ENCODE results near the gene NPTX1.

NPTX1 gene

DNA sequence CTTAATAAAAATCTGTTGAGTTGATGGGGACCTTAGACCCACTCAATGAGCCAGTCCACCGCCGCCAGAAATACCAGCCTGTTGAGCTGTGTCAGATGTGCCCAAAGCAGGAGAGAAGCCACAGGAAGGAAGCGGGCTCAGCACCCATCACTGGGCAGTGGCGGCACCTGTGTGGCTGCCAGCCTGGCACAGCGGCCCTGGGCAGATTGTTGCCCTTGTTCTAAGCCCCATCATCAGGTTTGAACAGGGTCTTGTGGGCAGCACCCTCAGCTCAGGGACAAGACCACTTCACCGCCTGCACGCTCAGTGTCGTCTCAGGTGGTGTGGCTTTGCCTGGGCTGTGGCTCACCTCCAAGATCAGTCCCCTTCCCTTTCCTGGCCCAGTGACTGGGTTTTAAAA lies 52.1 kb downstream of the NPTX1 start:
- H3K9me3 ChIP-seq = no peaks in the 10 kb centered on the region
- peaks cover 9% of the 10 kb centered on the region; the same call in 1 of the 2 replicates for H3K27me3 ChIP-seq
- no peak for DNase-seq
- no peaks in the 10 kb centered on the region for H3K4me1 ChIP-seq
- H3K36me3 ChIP-seq = no peaks in the 10 kb centered on the region
- no peak overlapping the region for H3K4me3 ChIP-seq (ENCODE audit: low read depth, low read length)
- TF ChIP-seq, protein P1, sequence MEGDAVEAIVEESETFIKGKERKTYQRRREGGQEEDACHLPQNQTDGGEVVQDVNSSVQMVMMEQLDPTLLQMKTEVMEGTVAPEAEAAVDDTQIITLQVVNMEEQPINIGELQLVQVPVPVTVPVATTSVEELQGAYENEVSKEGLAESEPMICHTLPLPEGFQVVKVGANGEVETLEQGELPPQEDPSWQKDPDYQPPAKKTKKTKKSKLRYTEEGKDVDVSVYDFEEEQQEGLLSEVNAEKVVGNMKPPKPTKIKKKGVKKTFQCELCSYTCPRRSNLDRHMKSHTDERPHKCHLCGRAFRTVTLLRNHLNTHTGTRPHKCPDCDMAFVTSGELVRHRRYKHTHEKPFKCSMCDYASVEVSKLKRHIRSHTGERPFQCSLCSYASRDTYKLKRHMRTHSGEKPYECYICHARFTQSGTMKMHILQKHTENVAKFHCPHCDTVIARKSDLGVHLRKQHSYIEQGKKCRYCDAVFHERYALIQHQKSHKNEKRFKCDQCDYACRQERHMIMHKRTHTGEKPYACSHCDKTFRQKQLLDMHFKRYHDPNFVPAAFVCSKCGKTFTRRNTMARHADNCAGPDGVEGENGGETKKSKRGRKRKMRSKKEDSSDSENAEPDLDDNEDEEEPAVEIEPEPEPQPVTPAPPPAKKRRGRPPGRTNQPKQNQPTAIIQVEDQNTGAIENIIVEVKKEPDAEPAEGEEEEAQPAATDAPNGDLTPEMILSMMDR (IDR thresholded peaks at IDR 0.05; ENCODE audit: low read depth, low read length) = no peak

GRCh38 chr17:80423536-80424225 lies 52.7 kb downstream of the NPTX1 start:
- no peaks in the 10 kb centered on the region for H3K9me3 ChIP-seq

GRCh38 chr17:80422981-80423380 lies 53.4 kb downstream of the NPTX1 start:
- no peaks in the 10 kb centered on the region for H3K36me3 ChIP-seq
- DNase-seq = no peak
- peaks cover 9% of the 10 kb centered on the region; the same call in 1 of the 2 replicates for H3K27me3 ChIP-seq
- no peaks in the 10 kb centered on the region for H3K9me3 ChIP-seq
- H3K4me3 ChIP-seq (ENCODE audit: low read depth, low read length) = no peak overlapping the region
- TF ChIP-seq, protein P1 (IDR thresholded peaks at IDR 0.05; ENCODE audit: low read depth, low read length) = no peak
- H3K4me1 ChIP-seq = no peaks in the 10 kb centered on the region

More at GRCh38 chr17:80423536-80424225, 52.7 kb downstream of the NPTX1 start:
- peaks cover 9% of the 10 kb centered on the region; the same call in 1 of the 2 replicates for H3K27me3 ChIP-seq
- H3K36me3 ChIP-seq = no peaks in the 10 kb centered on the region
- H3K4me1 ChIP-seq = no peaks in the 10 kb centered on the region
- no peak overlapping the region for H3K4me3 ChIP-seq (ENCODE audit: low read depth, low read length)
- DNase-seq = no peak
- TF ChIP-seq, protein P1 (IDR thresholded peaks at IDR 0.05; ENCODE audit: low read depth, low read length) = no peak

GRCh38 chr17:80422276-80422675 lies 54.1 kb downstream of the NPTX1 start:
- DNase-seq = no peak
- no peaks in the 10 kb centered on the region; the same call in 1 of the 2 replicates for H3K36me3 ChIP-seq
- TF ChIP-seq, protein P1 (IDR thresholded peaks at IDR 0.05; ENCODE audit: low read depth, low read length) = no peak
- peaks cover 9% of the 10 kb centered on the region; the same call in 1 of the 2 replicates for H3K27me3 ChIP-seq
- H3K4me3 ChIP-seq (ENCODE audit: low read depth, low read length) = no peak overlapping the region
- H3K4me1 ChIP-seq = no peaks in the 10 kb centered on the region
- H3K9me3 ChIP-seq = no peaks in the 10 kb centered on the region

- Histone ChIP-seq H3K9me3 (no peaks in the 10 kb centered on the region), H3K4me1 (no peaks in the 10 kb centered on the region), H3K4me3 (ENCODE audit: low read depth, low read length) (no peak overlapping the region), H3K27me3 (peaks cover 9% of the 10 kb centered on the region; the same call in 1 of the 2 replicates), H3K36me3 (no peaks in the 10 kb centered on the region; the same call in 1 of the 2 replicates)
- TF ChIP-seq, protein P1 (IDR thresholded peaks at IDR 0.05; ENCODE audit: low read depth, low read length) = no peak
- no peak for DNase-seq
Measured at GRCh38 chr17:80421381-80422090, 54.9 kb downstream of the NPTX1 start.

DNA sequence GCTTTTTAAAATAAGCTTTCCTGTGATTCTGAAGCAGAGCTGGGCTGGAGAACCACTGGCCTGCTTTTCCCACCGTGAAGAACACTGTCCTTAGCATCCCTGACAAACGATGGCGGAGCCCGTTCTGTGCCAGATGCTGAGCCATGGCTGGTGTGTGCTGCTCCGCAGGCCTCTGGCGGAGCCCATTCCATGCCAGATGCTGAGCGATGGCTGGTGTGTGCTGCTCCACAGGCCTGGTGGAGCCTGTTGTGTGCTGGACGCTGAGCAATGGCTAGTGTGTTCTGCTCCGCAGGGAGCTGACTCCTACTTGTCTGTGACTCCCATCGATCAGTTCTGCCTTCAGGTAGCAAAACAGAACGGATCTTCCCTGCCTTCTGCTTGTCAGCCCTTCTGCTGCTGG lies 57.2 kb downstream of the NPTX1 start:
- TF ChIP-seq, protein P1 (IDR thresholded peaks at IDR 0.05; ENCODE audit: low read depth, low read length) = no peak
- H3K4me1 ChIP-seq = no peaks in the 10 kb centered on the region
- H3K36me3 ChIP-seq = no peaks in the 10 kb centered on the region; the same call in 1 of the 2 replicates
- no peak overlapping the region for H3K4me3 ChIP-seq (ENCODE audit: low read depth, low read length)
- no peak for DNase-seq
- no peaks in the 10 kb centered on the region for H3K9me3 ChIP-seq
- peaks cover 12% of the 10 kb centered on the region; the same call in 1 of the 2 replicates for H3K27me3 ChIP-seq
